ENCODE data around the gene C19orf25.

DNA sequence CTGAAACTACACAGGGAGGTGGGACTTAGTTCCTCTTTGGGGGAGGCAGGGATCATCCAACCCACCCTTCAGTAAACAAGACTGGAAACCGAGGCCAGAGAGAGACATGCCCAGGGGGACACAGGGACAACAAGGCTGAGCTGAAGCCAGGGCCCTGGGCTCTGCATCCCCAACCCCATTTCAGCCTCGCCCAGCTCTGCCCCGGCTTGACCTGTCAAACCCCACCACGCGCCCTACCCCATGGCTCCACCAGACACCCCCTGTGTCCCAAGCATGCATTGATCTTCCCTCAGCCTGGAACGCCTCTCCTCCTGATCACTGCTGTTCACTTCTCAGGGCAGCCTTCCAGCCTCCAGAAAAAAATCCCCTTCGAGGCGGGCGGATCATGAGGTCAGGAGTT lies 31.1 kb downstream of the C19orf25 start:
- TF ChIP-seq RAD21 (IDR thresholded peaks at IDR 0.05; ENCODE audit: low read length) = no peak
- TF ChIP-seq, protein P1, sequence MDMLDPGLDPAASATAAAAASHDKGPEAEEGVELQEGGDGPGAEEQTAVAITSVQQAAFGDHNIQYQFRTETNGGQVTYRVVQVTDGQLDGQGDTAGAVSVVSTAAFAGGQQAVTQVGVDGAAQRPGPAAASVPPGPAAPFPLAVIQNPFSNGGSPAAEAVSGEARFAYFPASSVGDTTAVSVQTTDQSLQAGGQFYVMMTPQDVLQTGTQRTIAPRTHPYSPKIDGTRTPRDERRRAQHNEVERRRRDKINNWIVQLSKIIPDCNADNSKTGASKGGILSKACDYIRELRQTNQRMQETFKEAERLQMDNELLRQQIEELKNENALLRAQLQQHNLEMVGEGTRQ (IDR thresholded peaks at IDR 0.05; ENCODE audit: borderline replicate concordance, low read depth, low read length) = no peak
- no peak for TF ChIP-seq POLR2AphosphoS5 (IDR thresholded peaks at IDR 0.05; ENCODE audit: low read depth, low read length)
- TF ChIP-seq, protein P2, sequence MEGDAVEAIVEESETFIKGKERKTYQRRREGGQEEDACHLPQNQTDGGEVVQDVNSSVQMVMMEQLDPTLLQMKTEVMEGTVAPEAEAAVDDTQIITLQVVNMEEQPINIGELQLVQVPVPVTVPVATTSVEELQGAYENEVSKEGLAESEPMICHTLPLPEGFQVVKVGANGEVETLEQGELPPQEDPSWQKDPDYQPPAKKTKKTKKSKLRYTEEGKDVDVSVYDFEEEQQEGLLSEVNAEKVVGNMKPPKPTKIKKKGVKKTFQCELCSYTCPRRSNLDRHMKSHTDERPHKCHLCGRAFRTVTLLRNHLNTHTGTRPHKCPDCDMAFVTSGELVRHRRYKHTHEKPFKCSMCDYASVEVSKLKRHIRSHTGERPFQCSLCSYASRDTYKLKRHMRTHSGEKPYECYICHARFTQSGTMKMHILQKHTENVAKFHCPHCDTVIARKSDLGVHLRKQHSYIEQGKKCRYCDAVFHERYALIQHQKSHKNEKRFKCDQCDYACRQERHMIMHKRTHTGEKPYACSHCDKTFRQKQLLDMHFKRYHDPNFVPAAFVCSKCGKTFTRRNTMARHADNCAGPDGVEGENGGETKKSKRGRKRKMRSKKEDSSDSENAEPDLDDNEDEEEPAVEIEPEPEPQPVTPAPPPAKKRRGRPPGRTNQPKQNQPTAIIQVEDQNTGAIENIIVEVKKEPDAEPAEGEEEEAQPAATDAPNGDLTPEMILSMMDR (IDR thresholded peaks at IDR 0.05) = no peak
- TF ChIP-seq TAF1 (IDR thresholded peaks at IDR 0.05; ENCODE audit: borderline replicate concordance, low read depth, low read length) = no peak
- TF ChIP-seq NRF1 (IDR thresholded peaks at IDR 0.05; ENCODE audit: low read depth, low read length) = no peak
- no peak for TF ChIP-seq FOXM1 (IDR thresholded peaks at IDR 0.05; ENCODE audit: low read depth)
- no peak for TF ChIP-seq GABPA (IDR thresholded peaks at IDR 0.05; ENCODE audit: low read depth)
- TF ChIP-seq, protein P3, sequence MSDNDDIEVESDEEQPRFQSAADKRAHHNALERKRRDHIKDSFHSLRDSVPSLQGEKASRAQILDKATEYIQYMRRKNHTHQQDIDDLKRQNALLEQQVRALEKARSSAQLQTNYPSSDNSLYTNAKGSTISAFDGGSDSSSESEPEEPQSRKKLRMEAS (IDR thresholded peaks at IDR 0.05; ENCODE audit: low read depth) = no peak

Measured in SK-N-SH (cell line).